Smooth muscle cell (in vitro differentiated cells): ENCODE measurements around the gene GADL1. TPM values are rescaled to one million over a fixed set of nuclear protein-coding genes. Genes with fewer than 3 reads are reported as not detected.

Source experiments
- DNase-seq: peaks from one replicate; lab custom pipeline; 2025; ENCODE audit not compliant: unreplicated experiment; lab: John Stamatoyannopoulos, UW
- H2AFZ ChIP-seq: fragments of 200-600 bp; sonication (generic); 2 replicates; pipeline ENCODE4 v1.6.0; 2016; ENCODE audit warnings: antibody characterized with exemption, low read depth, mild to moderate bottlenecking
- H3F3A ChIP-seq: fragments of 200-600 bp; sonication (generic); 2 replicates; pipeline ENCODE4 v1.6.0; 2017; ENCODE audit warnings: antibody characterized with exemption, low read depth
- H3K27ac ChIP-seq: fragments of 200-600 bp; sonication (generic); 2 replicates; pipeline ENCODE4 v1.5.1; 2016; ENCODE audit warnings: low read depth, mild to moderate bottlenecking
- H3K27me3 ChIP-seq: fragments of 200-600 bp; sonication (generic); 2 replicates; pipeline ENCODE4 v1.6.1; 2016; ENCODE audit warnings: low read depth, mild to moderate bottlenecking
- H3K36me3 ChIP-seq: fragments of 200-600 bp; sonication (generic); 2 replicates; pipeline ENCODE4 v1.5.1; 2016; ENCODE audit warnings: low read depth
- H3K4me1 ChIP-seq: fragments of 200-600 bp; sonication (generic); 2 replicates; pipeline ENCODE4 v1.5.1; 2016; ENCODE audit warnings: low read depth
- H3K4me2 ChIP-seq: fragments of 200-600 bp; sonication (generic); 2 replicates; pipeline ENCODE4 v1.6.0; 2016; ENCODE audit warnings: mild to moderate bottlenecking
- H3K4me3 ChIP-seq: fragments of 200-600 bp; sonication (generic); 2 replicates; pipeline ENCODE4 v1.5.1; 2016; ENCODE audit warnings: mild to moderate bottlenecking
- H3K79me2 ChIP-seq: fragments of 200-600 bp; sonication (generic); 2 replicates; pipeline ENCODE4 v1.6.0; 2016; ENCODE audit warnings: low read depth, mild to moderate bottlenecking
- H3K9ac ChIP-seq: fragments of 200-600 bp; sonication (generic); 2 replicates; pipeline ENCODE4 v1.6.0; 2016; ENCODE audit warnings: low read depth
- H3K9me3 ChIP-seq: fragments of 200-600 bp; sonication (generic); replicated peaks from 2 replicates; pipeline ENCODE4 v1.5.1; 2016; ENCODE audit warnings: low read depth
- H4K20me1 ChIP-seq: fragments of 200-600 bp; sonication (generic); 2 replicates; pipeline ENCODE4 v1.6.0; 2016; ENCODE audit warnings: low read depth
- WGBS: methylation state at CpG from one replicate; pipeline ENCODE4 v1.1.7; 2016; ENCODE audit warnings: low lambda C conversion rate; 5-methylcytosine and 5-hydroxymethylcytosine counted together
- polyA plus RNA-seq: library from polyadenylated mRNA; unstranded; fragments of >200 nt; fragmentation: Nextera tagmentation; extraction: Ambion mirVana; gene quantifications from 2 replicates; pipeline ENCODE4 v1.2.1, GENCODE V29; 2016
- total RNA-seq: library from RNA; depleted of rRNA; stranded (reverse); fragments of >200 nt; gene quantifications from 2 replicates; pipeline ENCODE4 v1.2.3, GENCODE V29; 2014
- TF ChIP-seq, protein P1 (sequence below): fragments of 200-600 bp; sonication (generic); IDR thresholded peaks from 2 replicates; pipeline ENCODE4 v1.5.1; 2017; ENCODE audit warnings: borderline replicate concordance, mild to moderate bottlenecking, antibody characterized with exemption; ENCODE audit not compliant: insufficient read depth, poor library complexity, severe bottlenecking

The GADL1 gene
- total and polyA plus RNA-seq, 2 experiments from 2014 or later: not detected

DNA sequence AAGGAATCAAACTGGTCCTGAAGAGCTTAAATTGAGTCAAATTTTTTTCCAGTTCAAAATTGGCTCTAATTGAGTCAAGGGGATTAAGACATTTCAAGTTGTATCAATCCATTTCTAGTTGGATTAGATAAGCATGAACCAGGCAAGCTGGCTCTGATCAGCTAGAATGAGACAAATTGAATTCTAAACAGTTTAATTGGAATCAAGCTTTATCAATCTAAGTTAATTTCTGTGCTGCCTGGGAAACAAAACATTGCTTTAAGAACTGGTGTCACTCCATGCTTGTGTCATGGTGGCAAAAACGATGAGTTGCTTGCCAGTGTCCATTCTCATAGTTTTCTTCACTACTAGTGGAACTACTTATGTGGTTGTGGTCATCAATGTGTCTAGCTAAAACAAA, 171.2 kb downstream of the GADL1 start:
- DNase-seq: no peak
- no peaks in the 10 kb centered on the region for H4K20me1 ChIP-seq
- no peaks in the 10 kb centered on the region for H3K36me3 ChIP-seq
- no peak overlapping the region for H3K4me2 ChIP-seq
- H3K27me3 ChIP-seq: no peaks in the 10 kb centered on the region
- no peaks in the 10 kb centered on the region for H3K4me1 ChIP-seq
- H3K27ac ChIP-seq: no peak overlapping the region
- H2AFZ ChIP-seq: no peak overlapping the region
- no peaks in the 10 kb centered on the region for H3F3A ChIP-seq
- 81% methylated on average over 1 of the region's 1 CpG for WGBS
- TF ChIP-seq, protein P1, sequence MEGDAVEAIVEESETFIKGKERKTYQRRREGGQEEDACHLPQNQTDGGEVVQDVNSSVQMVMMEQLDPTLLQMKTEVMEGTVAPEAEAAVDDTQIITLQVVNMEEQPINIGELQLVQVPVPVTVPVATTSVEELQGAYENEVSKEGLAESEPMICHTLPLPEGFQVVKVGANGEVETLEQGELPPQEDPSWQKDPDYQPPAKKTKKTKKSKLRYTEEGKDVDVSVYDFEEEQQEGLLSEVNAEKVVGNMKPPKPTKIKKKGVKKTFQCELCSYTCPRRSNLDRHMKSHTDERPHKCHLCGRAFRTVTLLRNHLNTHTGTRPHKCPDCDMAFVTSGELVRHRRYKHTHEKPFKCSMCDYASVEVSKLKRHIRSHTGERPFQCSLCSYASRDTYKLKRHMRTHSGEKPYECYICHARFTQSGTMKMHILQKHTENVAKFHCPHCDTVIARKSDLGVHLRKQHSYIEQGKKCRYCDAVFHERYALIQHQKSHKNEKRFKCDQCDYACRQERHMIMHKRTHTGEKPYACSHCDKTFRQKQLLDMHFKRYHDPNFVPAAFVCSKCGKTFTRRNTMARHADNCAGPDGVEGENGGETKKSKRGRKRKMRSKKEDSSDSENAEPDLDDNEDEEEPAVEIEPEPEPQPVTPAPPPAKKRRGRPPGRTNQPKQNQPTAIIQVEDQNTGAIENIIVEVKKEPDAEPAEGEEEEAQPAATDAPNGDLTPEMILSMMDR: no peak
- H3K9me3 ChIP-seq: no peaks in the 10 kb centered on the region
- H3K9ac ChIP-seq: no peak overlapping the region
- no peaks in the 10 kb centered on the region for H3K79me2 ChIP-seq
- H3K4me3 ChIP-seq: no peak overlapping the region

GRCh38 chr3:30721314-30721634, 173.2 kb downstream of the GADL1 start:
- Histone ChIP-seq H3K4me1 (peaks cover 5% of the 10 kb centered on the region), H3K27ac (no peak overlapping the region), H3K9ac (no peak overlapping the region), H3K36me3 (no peaks in the 10 kb centered on the region), H3K4me3 (no peak overlapping the region), H3K9me3 (no peaks in the 10 kb centered on the region), H3F3A (no peaks in the 10 kb centered on the region), H3K4me2 (peak overlapping the region; percentile 60), H3K79me2 (no peaks in the 10 kb centered on the region), H4K20me1 (no peaks in the 10 kb centered on the region), H3K27me3 (no peaks in the 10 kb centered on the region), H2AFZ (no peak overlapping the region)
- TF ChIP-seq, protein P1: no peak
- DNase-seq: no peak
- WGBS: 61% methylated on average over 2 of the region's 2 CpGs

DNA sequence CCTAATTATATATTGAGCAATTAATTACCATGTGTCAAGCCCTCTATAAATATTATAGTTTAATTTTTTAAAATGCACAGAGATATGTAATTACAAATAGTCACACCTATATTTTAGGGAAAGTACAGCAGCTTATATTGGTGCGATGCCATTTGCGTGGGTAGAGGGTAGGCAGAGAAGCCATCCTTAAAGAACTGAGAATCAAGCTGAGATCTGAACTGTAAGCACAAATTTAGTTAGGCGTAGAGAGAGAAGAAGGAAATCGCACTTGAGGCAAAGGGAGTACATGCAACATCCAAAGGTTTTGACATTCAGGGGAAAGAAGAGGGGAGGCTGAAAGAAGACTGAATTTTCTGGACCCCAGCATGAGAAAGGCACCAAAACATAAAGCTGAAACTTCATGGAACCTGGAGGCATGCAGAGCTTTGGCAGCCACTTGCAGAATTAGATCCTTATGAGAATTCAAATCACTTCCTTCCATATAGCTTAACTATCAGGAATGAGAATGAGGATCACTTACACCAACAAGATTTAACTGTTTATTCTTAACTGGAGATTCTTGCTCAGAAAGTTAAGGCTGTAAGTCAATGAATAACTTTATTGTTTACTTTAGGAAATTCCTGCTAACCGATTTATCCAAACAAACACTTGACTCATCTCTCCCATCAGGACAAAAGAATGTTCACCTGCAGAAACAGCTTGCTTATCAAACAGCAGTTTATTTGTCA, 173.7 kb downstream of the GADL1 start:
- no peak overlapping the region for H2AFZ ChIP-seq
- H3K4me2 ChIP-seq: peak overlapping the region; percentile 60
- no peaks in the 10 kb centered on the region for H3K27me3 ChIP-seq
- WGBS: 80% methylated on average over 5 of the region's 5 CpGs
- TF ChIP-seq, protein P1: no peak
- no peaks in the 10 kb centered on the region for H3K36me3 ChIP-seq
- H3K27ac ChIP-seq: no peak overlapping the region
- no peak overlapping the region for H3K9ac ChIP-seq
- H3K4me3 ChIP-seq: no peak overlapping the region
- peaks cover 5% of the 10 kb centered on the region for H3K4me1 ChIP-seq
- no peaks in the 10 kb centered on the region for H3K9me3 ChIP-seq
- no peaks in the 10 kb centered on the region for H4K20me1 ChIP-seq
- no peak for DNase-seq
- H3F3A ChIP-seq: no peaks in the 10 kb centered on the region
- no peaks in the 10 kb centered on the region for H3K79me2 ChIP-seq

GRCh38 chr3:30719536-30719935, 174.9 kb downstream of the GADL1 start:
- whole genome bisulfite sequencing: 100% methylated on average over 3 of the region's 3 CpGs
- H3F3A ChIP-seq: no peaks in the 10 kb centered on the region
- H3K4me2 ChIP-seq: no peak overlapping the region
- H3K79me2 ChIP-seq: no peaks in the 10 kb centered on the region
- H2AFZ ChIP-seq: no peak overlapping the region
- no peak overlapping the region for H3K4me3 ChIP-seq
- H4K20me1 ChIP-seq: no peaks in the 10 kb centered on the region
- H3K4me1 ChIP-seq: peaks cover 5% of the 10 kb centered on the region
- no peak overlapping the region for H3K27ac ChIP-seq
- DNase-seq: no peak
- no peaks in the 10 kb centered on the region for H3K36me3 ChIP-seq
- no peaks in the 10 kb centered on the region for H3K27me3 ChIP-seq
- H3K9ac ChIP-seq: no peak overlapping the region
- no peaks in the 10 kb centered on the region for H3K9me3 ChIP-seq
- TF ChIP-seq, protein P1: no peak
